Measurements from ENCODE around the gene CALHM5.
A peak's percentile ranks its signal among the peaks of the same experiment; 100 is the strongest.

CALHM5 gene

DNA sequence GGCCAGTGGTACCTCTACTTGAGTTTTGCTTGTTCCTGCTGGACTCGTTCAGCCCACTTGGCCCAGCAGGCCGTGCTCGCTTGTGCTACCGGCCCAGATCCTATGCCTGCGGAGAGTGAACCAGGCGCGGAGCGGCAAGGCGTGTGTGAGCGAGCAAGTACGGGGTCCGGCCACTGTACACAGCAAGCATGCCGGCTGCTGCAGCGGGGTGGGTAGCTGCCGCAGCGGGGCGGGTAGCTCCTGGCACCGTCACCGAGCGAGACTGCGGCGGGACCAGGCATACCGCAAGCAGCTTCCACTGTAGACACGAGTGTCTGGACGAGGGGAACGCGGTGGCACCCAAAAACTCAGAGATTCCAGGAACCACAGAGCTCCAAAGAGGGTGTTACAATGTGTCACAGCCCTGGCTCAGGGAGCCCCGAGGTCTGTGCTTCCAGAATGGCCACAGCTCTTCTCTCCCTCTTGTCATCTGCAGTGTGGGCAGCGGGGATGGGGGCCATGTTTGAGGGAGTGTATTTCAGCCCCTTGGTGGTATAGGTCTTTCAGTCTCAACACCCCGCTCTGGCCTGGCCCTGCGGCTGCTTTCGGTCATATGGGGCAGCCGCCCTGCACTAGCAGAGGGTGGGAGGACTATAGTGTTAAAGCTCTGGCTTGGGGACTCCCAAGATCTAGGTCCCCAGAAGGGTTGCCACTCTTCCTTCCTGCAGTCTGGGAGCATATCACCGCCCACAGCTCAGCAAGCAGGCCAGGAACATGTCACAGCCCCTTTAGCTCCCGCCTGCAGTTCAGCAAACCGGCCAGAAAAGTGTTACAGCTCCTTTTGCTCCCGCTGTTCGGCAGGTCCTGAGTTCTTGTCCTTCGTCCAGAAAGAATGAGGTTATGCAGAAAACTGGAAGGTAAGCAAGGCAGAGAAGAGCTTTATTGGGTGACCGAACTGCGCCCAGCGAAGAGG lies 53.8 kb downstream of the CALHM5 start:
- Histone ChIP-seq H3K9me3 (no peaks in the 10 kb centered on the region), H3K27ac (no peak overlapping the region), H3K36me3 (no peaks in the 10 kb centered on the region), H3K27me3 (peaks cover 37% of the 10 kb centered on the region), H3K4me3 (ENCODE audit: low read depth in 1 of 2, low read length in 1 of 2) (no peak overlapping the region), H3K4me1 (ENCODE audit: control insufficient read depth in 1 of 2, insufficient read depth in 1 of 2, low read depth in 1 of 2, low read length in 1 of 2) (peaks cover 13 to 22% of the 10 kb centered on the region in 2 experiments)
- TF ChIP-seq, protein P1, sequence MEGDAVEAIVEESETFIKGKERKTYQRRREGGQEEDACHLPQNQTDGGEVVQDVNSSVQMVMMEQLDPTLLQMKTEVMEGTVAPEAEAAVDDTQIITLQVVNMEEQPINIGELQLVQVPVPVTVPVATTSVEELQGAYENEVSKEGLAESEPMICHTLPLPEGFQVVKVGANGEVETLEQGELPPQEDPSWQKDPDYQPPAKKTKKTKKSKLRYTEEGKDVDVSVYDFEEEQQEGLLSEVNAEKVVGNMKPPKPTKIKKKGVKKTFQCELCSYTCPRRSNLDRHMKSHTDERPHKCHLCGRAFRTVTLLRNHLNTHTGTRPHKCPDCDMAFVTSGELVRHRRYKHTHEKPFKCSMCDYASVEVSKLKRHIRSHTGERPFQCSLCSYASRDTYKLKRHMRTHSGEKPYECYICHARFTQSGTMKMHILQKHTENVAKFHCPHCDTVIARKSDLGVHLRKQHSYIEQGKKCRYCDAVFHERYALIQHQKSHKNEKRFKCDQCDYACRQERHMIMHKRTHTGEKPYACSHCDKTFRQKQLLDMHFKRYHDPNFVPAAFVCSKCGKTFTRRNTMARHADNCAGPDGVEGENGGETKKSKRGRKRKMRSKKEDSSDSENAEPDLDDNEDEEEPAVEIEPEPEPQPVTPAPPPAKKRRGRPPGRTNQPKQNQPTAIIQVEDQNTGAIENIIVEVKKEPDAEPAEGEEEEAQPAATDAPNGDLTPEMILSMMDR (IDR thresholded peaks at IDR 0.05) = no peak

DNA sequence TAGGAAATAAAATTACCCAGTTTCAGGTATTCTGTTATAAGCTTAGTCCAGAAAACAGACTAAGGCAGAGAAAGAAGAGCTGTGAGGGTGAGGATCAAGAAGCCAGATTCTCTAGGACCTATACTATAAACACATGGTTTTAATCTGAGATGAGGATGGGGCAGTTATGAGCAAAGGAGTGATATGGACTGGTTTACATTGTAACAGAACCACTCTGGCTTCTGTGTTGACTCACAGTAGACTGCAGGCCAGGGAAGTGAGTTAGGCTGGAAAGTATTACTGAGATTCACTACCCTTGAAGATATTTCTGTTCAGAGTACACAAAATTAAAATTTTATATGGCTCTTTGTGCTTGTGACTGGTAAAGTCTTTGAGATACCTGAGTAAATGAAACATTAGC lies 56.7 kb downstream of the CALHM5 start:
- Histone ChIP-seq H3K4me1 (ENCODE audit: control insufficient read depth in 1 of 2, insufficient read depth in 1 of 2, low read depth in 1 of 2, low read length in 1 of 2) (peaks cover 36 to 41% of the 10 kb centered on the region in 2 experiments), H3K27me3 (peaks cover 33% of the 10 kb centered on the region), H3K9me3 (no peaks in the 10 kb centered on the region), H3K27ac (no peak overlapping the region), H3K36me3 (no peaks in the 10 kb centered on the region), H3K4me3 (ENCODE audit: low read depth in 1 of 2, low read length in 1 of 2) (no peak overlapping the region)
- TF ChIP-seq, protein P1 (IDR thresholded peaks at IDR 0.05) = no peak

DNA sequence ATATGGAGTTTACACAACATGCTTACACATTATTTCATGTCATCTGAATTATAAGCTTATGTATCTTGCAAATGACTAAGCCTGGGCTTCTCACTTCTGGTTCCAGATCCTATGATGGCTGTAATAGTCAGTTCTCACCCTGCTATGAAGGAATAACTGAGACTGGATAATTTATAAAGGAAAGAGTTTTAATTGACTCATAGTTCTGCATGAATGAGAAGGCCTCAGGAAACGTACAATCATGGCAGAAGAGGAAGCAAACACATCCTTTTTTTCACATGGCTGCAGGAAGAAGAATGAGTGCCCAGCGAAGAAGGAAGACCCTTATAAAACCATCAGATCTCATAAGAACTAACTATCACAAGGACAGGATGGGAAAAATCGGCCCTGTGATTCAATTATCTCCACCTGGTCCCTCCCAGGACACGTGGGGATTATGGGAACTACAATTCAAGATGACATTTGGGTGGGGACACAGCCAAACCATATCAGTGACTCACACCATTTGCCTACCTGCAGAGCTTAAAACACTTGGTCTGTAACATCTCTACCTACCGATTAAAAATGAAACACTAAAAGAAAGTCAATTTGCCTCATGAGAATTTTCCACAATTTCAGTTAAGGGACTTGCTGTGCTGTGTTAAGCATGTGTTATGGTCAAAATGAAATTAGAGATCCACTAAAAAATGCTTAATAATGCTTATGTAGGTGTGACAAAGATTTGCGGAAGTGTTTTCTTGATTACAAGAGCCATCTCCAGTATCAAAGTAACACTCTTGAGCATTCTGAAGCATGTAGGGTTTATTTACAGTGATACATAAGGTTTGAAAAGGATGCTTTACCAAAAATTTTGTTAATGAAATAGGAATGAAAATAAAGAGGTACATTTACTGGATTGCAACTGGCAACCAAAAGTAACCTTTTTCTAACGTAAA lies 57.6 kb downstream of the CALHM5 start:
- peak overlapping the region; percentile 60 for H3K27ac ChIP-seq
- H3K4me3 ChIP-seq (ENCODE audit: low read depth in 1 of 2, low read length in 1 of 2) = no peak overlapping the region
- H3K9me3 ChIP-seq = no peaks in the 10 kb centered on the region
- TF ChIP-seq, protein P1 (IDR thresholded peaks at IDR 0.05) = no peak
- peaks cover 28% of the 10 kb centered on the region for H3K27me3 ChIP-seq
- no peaks in the 10 kb centered on the region for H3K36me3 ChIP-seq
- H3K4me1 ChIP-seq (ENCODE audit: control insufficient read depth in 1 of 2, insufficient read depth in 1 of 2, low read depth in 1 of 2, low read length in 1 of 2) = peaks cover 36 to 42% of the 10 kb centered on the region in 2 experiments

DNA sequence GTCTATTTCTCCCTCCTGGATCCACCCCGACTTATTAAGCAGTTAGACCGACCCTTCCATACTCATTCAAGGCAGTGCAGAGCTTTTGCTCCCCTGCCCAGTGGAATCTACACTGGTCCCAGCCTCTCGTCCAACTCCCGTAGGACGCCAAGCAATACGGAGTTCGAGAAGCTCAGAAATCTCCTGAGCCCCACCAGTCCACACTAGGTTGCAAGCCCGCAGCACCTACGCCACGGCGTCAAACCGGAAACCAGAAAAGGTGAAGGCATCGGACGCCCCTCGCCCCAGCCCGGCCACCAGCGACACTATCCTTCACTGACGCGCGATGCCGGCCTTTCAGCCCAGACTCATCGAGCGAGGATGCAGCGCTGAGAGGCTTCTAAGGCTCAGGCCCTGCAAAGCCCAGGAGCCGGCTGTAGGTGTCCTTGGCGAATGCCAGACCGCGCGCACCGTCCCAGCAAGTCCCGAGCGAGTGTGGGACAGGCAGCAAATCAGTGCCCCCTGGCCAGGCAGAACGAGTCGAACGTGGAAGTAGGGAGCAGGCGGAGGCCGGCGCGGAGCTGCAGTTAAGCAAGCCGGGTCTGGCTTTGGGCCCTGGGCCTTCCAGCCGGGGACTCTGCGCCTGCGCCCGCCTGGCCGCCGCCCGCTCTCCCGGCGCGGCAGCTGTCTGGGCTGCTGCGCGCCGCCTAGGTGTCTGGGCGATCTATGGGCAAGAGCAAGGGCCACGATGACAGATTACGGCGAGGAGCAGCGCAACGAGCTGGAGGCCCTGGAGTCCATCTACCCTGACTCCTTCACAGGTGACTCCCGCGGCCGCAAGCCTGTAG lies 59.6 kb downstream of the CALHM5 start, which contains the start of gene RWDD1:
RWDD1 (plus strand) TSS at position 649 of the 827 bp plus-strand sequence; CDS start at position 728, 79 bp downstream.
- H3K27ac ChIP-seq = peak within 1 kb of the TSS; percentile 88
- H3K4me1 ChIP-seq (ENCODE audit: control insufficient read depth in 1 of 2, insufficient read depth in 1 of 2, low read depth in 1 of 2, low read length in 1 of 2) = peaks cover 36 to 42% of the 10 kb centered on the region in 2 experiments
- no peaks in the 10 kb centered on the region for H3K36me3 ChIP-seq
- no peaks in the 10 kb centered on the region for H3K9me3 ChIP-seq
- TF ChIP-seq, protein P1 (IDR thresholded peaks at IDR 0.05) = peak; percentile 59
- H3K4me3 ChIP-seq (ENCODE audit: low read depth in 1 of 2, low read length in 1 of 2) = peak within 1 kb of the TSS; percentile 79 to 80
- H3K27me3 ChIP-seq = peaks cover 8% of the 10 kb centered on the region

DNA sequence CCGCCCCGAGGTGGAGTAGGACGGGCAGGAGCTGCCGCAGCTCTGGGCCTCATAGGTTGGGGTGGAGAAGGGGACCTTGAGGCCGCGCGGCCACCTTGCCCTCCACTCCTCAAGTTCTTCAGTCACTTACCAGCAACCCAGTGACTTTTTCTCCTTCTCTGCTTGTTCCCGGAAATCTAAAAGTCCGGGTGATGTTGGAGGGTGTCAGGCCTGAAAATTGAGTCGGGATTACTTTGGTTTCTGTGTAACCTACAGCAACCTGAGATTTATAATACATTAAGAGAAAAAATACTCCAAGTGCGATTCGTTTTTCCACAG lies 60.2 kb downstream of the CALHM5 start:
- H3K36me3 ChIP-seq = no peaks in the 10 kb centered on the region
- H3K27me3 ChIP-seq = peaks cover 2% of the 10 kb centered on the region
- H3K4me3 ChIP-seq (ENCODE audit: low read depth in 1 of 2, low read length in 1 of 2) = peak overlapping the region; percentile 79 to 80
- peak overlapping the region; percentile 88 for H3K27ac ChIP-seq
- no peaks in the 10 kb centered on the region for H3K9me3 ChIP-seq
- TF ChIP-seq, protein P1 (IDR thresholded peaks at IDR 0.05) = no peak
- H3K4me1 ChIP-seq (ENCODE audit: control insufficient read depth in 1 of 2, insufficient read depth in 1 of 2, low read depth in 1 of 2, low read length in 1 of 2) = peaks cover 36 to 42% of the 10 kb centered on the region in 2 experiments
